HG03108 (cell line): ENCODE results near the gene MOSMO.
"Not testable (repeated sequence)": the region's sequence is repeated elsewhere in the genome, so short reads cannot be mapped to it uniquely, and the experiment has no call there.

ENCODE experiments used
- ATAC-seq: cut with Tn5 transposase; IDR thresholded peaks from one replicate; pipeline ENCODE4 v1.9.1; 2021; ENCODE audit warnings: moderate library complexity; ENCODE audit not compliant: unreplicated experiment

MOSMO gene

GRCh38 chr16:22091721-22092120 is 83.8 kb downstream of the MOSMO start:
- ATAC-seq, result no peak

GRCh38 chr16:22092143-22092933 is 84.4 kb downstream of the MOSMO start, which contains the start of gene VWA3A:
Gene VWA3A, plus strand, starts transcription at chr16:22092541. Its CDS starts 97 bp downstream, at chr16:22092638.
- ATAC-seq, result no peak

- ATAC-seq, result no peak
These were observed 85.4 kb downstream of the MOSMO start for GRCh38 chr16:22093331-22093730.

- ATAC-seq, result no peak
These were observed 86.1 kb downstream of the MOSMO start for GRCh38 chr16:22093996-22094395.

- ATAC-seq, result no peak
These were observed 90.7 kb downstream of the MOSMO start for GRCh38 chr16:22098405-22099255.

- ATAC-seq, result no peak
These were observed 91.5 kb downstream of the MOSMO start for GRCh38 chr16:22099256-22099975.

- ATAC-seq, result no peak
These were observed 95.5 kb downstream of the MOSMO start for GRCh38 chr16:22103441-22103840.

- ATAC-seq, result no peak
These were observed 101.5 kb downstream of the MOSMO start for GRCh38 chr16:22109258-22109898.

GRCh38 chr16:22111629-22112028 is 103.7 kb downstream of the MOSMO start:
- ATAC-seq, result not testable (repeated sequence)

DNA sequence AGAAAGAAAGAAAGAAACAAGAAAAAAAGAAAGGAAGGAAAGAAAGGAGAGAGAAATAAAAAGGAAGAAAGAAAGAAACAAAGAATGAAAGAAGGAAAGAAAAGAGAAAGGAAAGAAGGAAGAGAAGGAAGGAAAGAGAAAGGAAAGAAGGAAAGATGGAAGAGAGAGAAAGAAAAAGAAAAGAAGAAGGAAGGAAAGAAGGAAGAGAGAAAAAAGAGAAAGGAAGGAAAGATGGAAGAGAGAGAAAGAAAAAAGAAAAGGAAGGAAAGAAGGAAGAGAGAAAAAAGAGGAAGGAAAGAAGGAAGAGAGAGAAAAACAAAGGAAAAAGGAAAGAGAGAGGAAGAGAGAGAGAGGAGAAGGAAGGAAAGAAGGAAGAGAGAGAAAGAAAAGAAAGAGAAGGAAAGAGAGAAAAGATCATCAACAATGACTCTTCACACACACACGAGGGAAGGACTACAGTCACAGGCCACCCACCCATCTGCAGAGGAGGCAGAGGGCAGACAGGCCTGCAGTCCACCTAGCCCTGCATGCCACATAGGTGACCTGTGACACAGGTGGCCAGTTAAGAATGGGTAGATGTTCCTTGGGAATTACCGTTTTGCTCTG is 108.3 kb downstream of the MOSMO start:
- ATAC-seq, result no peak

DNA sequence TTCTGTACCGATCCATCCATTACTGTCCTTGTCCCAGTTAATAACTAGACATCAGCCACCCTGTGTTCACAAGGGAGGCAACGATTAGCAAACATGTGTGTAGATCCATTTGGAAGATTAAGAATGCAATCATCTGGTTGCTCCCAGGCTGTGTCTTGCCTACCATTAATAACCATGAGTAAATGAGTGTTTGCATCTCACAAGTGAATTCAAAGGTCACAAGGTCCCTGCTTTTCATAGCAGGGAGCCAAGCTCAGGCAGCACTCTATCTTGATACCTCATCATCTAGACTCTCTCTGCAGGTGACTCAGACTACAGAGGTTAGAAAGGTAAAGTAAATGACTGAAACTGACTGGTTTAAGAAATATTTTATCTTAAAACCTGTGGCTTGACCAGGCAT is 109.7 kb downstream of the MOSMO start:
- no peak for ATAC-seq

DNA sequence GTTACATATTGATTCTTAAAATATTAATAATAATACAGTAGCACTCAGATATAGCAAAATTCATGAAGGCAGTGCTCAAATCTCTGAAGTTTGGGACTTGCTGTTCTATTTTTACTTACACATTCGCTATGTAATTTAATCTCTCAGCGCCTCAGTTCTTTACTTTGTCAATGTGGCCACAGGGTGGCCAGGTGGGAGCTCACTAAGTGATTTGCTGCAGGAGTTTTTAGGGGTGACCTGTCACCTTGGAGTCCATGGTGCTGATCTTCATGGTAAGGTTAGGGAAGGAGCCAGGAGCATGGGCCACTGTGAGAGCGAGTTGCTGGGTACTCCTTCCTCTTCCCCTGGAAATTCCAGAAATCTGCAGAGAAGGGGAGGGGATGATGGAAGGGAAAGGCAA is 112.5 kb downstream of the MOSMO start:
- ATAC-seq, result no peak

GRCh38 chr16:22122239-22122638 is 114.3 kb downstream of the MOSMO start:
- no peak for ATAC-seq

- ATAC-seq, result no peak
These were observed 115.2 kb downstream of the MOSMO start for GRCh38 chr16:22123146-22123545.

- ATAC-seq, result no peak
These were observed 116.0 kb downstream of the MOSMO start for GRCh38 chr16:22123759-22124490.

DNA sequence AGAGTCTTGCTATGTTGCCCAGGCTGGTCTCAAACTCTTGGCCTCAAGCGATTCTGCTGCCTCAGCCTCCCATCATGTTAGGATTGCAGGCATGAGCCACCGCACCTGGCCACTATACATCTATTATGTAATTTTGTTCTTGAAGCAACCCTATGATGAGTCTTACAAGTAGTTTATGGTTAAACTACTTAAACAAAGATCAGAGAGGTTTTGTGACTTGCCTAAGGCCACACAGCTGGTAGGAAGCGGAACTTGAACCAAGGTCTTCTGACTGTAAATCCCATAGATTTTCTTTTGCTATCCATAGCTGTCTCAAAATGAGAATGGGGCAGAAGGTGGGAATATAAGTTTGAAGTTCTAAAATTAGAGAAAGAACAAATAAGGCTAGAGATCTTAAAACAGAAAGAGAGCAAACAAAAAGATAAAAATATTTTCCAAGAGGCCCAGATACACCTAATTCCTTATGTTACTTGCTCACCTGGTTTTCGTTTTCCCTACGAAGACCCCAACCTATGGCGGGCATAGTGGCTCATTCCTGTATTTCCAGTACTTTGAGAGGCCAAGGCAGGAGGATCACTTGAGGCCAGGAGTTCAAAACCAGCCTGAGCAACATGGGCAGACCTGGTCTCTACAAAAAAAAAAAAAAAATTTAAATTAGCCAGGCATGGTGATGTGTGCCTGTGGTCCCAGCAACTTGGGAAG is 116.8 kb downstream of the MOSMO start:
- no peak for ATAC-seq

GRCh38 chr16:22126037-22126558 is 118.2 kb downstream of the MOSMO start:
- no peak for ATAC-seq

GRCh38 chr16:22128537-22128936 is 120.6 kb downstream of the MOSMO start:
- ATAC-seq, result not testable (repeated sequence)

DNA sequence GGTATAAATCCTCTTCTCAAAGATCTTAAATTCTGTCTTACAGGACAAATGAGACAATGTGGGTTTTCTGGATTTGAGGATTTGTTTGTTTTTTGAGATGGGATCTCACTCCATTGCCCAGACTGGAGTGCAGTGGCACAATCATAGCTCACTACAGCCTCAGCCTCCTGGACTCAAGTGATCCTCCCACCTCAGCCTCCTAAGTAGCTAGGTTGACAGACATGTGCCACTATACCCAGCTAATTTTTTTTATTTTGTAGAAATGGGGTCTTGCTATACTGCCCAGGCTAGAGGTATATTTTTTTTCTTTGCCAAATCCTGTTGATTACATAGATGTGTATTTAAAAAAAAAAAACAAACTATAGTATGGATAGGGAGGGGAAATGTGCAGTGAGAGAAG is 122.6 kb downstream of the MOSMO start:
- no peak for ATAC-seq
